ENCODE data around the gene TMEM131L.
"Not testable (repeated sequence)": the region's sequence is repeated elsewhere in the genome, so short reads cannot be mapped to it uniquely, and the experiment has no call there.

Gene TMEM131L

GRCh38 chr4:153591441-153591840 is 125.3 kb downstream of the TMEM131L start:
- no peak for DNase-seq

- DNase-seq = no peak
These were observed 125.9 kb downstream of the TMEM131L start for GRCh38 chr4:153592064-153592463.

DNA sequence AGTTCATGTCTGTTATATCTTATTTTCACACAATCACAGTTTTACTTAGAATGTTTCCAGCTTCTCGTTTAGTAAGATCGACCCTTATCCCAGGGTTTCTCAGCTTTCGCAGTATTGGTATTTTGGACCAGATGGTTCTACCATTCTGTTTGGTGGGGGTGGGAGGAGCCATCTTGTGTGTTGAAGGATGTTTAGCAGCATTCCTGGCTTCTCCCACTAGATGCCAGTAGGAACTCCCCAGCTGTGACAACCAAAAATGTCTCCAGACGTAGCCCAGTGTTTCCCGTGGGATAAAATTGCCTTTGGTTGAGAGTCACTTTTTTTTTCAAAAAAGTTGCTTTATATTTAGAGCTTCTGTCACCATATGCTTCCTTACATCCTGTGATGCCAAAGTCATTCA is 127.0 kb downstream of the TMEM131L start:
- DNase-seq = no peak

DNA sequence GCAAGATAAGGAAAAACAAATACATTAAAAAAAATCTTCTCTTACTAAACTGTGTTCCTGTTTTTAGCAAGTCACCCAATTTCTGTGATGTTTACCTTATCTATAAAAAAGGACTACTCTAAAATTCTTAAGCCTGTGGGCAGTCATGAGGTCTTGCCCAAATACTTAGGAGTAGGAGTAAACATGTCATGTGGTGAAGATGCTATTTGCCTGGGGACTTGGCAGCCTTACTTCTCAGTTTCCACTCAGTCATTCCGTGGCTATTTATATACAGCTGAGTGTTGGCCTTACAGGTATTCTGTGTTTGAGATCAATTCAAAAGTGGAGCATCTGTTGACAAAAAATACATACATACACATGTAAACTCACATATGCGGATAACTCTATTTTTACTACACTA is 128.1 kb downstream of the TMEM131L start:
- DNase-seq = no peak

DNA sequence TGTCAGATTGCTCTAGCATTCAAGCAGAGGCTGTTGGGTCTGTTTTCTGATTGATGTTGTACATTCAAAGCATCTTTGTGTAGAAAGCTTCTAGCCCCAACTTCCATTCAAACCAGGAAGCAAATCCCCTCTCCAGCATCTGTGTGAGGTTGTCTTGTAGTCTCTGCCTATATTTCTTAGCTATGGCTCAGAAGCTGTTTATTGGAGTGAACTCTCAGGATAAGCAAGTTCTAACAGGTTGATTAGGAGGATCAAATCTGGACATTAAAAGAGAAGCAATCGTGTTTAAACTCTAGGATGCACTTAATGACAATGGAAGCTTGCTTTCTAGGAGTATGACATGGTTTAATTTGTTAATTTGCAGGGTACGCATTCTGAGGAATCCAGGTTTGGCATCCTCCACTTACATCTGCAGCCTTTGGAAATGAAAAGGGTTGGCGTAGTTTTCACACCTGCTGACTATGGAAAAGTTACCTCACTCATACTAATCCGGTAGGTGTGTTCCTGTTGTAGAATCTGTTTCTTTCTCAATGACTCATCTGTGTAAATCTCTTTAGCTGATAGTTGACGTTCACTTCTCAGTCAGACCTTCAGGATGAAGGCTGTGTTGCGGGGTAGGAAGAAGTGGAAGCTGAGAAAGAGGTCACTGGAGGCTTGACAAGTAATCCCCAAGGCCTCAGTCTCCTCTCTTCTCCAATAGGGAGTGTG is 129.9 kb downstream of the TMEM131L start:
- DNase-seq = no peak

- no peak for DNase-seq
These were observed 136.6 kb downstream of the TMEM131L start for GRCh38 chr4:153602758-153603157.

DNA sequence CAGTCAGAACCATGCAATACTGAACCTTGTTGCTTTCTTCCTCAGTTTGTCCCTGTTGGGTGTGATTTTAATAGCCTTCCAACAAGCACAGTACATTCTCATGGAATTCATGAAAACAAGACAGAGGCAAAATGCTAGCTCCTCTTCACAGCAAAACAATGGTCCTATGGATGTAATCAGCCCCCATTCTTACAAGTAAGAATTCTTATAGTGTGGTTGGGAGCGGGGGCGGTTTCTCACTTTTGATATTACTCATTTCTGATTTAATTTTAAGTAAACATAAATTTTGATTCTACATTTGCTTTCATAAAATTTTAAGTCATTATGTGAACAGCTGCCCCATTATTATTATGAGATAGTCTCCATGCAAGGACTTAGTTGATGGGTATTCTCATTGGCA is 137.1 kb downstream of the TMEM131L start:
- DNase-seq = no peak

- DNase-seq = no peak
These were observed 137.7 kb downstream of the TMEM131L start for GRCh38 chr4:153603835-153604234.

DNA sequence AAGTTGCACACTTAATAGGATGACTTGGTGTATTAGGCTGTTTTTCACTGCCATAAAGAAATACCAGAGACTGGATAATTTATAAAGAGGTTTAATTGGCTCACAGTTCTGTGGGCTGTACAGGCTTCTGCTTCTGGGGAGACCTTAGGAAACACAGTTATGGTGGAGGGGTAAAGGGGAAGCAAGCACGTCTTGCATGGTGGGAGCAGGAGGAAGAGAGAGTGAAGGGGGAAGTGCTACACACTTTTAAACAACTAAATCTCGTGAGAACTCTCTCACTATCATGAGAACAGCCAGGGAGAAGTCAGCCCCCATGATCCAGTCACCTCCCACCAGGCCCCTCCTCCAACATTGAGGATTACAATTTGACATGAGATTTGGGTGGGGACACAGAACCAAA is 142.9 kb downstream of the TMEM131L start:
- DNase-seq = not testable (repeated sequence)

GRCh38 chr4:153610623-153611376 is 144.6 kb downstream of the TMEM131L start:
- no peak for DNase-seq

DNA sequence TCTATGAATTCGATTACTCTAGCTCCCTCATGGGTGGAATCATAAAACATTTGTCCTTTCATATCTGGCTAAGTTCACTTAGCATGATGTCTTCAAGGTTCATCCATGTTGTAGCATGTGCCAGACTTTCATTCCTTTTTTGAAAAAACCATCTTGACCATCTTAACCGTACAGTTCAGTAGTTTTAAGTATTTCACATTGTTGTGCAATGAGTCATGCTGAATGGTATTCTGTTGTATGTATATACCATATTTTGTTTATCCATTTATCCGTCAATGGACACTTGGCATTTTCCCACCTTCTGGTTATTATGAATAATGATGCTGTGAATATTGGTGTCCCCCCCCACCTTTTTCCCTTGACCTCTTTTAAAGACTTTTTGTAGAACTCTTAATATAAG is 145.5 kb downstream of the TMEM131L start:
- no peak for DNase-seq

- DNase-seq = no peak
These were observed 146.7 kb downstream of the TMEM131L start for GRCh38 chr4:153612878-153613277.

DNA sequence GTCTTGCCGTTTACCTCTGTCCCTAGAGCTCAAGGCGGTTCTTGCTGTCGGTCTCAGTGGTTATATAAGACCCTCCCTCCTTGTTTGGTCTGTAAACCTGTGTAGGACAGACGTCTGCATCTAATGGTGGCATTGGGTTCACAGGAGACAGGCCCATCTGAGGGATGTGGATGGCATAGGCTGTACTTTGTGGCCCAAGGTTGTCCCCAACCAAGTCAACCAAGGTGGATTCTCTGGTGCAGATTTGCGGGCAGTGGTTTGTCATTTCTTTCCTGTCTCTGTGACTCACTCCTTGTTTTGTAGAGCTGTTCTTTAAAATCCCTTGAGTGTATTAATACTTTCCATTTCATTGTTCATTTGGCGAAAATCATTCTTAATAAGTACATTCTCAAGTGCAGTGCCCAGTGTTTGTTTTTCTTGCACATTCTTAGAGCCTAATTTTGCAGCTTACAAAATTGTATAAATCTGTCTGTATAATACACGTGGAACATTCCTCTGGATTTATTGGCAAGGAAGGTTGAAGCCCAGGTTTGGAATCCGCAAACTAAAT is 149.9 kb downstream of the TMEM131L start:
- no peak for DNase-seq

DNA sequence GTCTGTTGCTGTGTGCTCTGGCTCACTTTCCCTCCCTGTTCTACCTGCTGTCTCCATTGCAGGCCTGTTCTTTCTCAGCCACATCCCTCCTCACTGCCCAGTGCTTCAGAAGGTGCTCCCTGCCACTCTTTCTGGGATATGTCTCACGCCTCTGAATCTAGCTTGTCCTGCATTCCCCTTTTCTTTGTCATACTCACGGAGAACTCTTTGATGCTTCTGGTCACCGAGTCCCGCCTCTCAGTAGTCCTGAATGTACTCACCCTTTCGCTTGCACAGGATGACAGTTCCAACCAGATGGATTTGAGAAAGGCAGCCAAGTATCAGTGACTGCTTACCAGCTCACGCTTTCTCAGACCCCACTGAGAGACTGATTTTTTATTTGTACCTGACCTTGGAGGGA is 152.7 kb downstream of the TMEM131L start:
- DNase-seq = no peak

DNA sequence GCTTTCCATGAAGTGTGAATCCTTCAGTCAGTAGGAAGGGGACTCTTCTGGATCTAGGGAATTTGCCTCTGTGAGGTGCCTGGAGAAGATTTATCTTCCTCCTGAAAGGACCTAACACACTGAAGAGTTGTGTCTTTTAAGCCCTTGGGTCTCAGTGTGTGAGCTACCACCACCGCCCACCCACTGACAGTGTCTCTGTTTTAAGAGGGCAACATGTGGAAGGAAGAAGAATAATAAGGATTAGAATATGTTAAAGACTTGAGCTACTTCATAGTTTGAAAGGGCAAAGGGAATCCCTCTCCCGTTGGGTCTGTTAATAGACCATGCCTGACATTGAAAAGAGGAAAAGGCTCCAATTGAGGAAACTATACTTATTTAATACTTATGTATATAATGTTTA is 153.7 kb downstream of the TMEM131L start:
- DNase-seq = no peak

DNA sequence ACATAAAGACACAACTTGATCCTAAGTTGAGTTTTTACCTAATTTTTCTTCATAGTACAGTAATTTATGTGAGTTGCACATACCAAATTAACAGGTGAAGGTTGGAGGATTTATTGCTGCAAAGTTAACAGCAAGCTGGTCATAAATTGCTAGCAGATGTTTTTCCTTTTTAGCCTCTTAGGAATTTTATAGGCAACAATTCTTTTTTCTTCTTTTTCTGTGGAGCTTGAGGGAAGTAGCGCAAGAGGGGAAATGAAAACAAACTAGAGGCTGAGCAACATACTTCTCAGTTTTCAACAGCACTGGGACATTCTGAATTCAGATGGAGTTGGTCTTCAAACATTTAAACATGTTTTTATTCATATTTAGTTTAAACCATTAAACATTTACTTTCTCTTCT is 154.2 kb downstream of the TMEM131L start:
- no peak for DNase-seq

DNA sequence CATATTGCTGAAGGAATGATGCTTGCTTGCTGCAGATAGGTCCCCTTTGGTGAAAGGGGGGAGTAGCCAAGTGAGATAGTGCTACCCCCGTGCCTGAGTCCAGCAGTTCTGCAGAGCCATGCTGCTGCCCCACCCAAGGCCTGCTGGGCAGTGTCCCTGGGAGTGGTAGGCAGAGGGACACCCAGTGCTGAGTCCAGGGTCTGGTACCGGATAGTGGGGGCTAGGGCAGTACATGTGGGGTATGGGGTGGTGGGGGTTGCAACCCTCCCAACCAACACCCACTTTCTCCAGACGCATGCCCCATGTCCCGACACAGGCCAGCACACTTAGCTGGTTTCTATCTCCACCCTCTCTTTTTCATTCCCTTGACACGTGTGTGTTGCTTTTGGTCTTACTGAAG is 155.9 kb downstream of the TMEM131L start:
- DNase-seq = no peak

- DNase-seq = no peak
These were observed 156.6 kb downstream of the TMEM131L start for GRCh38 chr4:153622778-153623240.

- no peak for DNase-seq
These were observed 157.3 kb downstream of the TMEM131L start for GRCh38 chr4:153623491-153623890.

DNA sequence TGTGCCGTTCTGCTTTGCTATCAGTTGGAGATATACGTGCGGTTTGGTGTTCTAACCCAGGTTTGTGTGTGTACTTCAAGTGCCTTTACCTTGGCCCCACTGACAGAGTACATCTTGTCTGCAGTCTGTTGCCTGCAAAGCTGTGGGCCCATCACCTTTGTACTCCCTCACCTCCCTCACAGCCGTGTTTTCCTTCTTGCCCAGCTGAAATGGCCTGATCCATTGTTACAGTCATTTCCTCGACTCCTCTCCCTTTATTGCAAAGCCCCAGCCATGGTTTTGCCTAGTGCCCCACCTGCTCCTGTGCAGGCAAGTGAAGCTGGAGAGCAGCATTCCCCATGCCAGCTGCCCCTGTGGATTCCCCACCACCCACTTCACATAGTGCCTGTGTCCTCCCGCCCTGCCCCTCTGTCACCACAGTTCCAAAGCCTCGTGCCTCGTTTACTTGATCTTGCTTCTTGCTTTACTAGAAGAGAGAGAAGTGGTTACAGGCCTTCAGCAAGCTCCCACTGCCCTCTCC is 162.7 kb downstream of the TMEM131L start:
- no peak for DNase-seq

DNA sequence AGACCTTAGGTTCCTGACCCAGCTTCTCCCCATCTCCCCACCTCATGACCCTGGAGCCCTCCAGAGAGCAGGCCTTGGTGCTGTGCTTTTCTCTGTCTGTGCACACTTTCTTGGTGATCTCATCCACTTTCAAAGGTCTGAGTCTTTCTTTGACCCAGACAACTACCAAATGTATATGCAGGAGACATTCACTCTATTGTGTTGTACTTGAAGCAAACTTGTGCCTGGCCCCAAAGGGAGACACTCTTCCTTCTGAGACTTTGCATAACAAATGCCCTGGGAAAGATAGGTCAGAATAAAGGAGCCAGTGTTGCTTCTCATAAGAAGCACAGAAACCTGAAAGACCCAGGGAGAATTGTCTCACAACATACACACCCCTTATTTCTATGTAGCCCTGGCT is 163.6 kb downstream of the TMEM131L start:
- DNase-seq = no peak

GRCh38 chr4:153634738-153635353 is 168.7 kb downstream of the TMEM131L start:
- no peak for DNase-seq

DNA sequence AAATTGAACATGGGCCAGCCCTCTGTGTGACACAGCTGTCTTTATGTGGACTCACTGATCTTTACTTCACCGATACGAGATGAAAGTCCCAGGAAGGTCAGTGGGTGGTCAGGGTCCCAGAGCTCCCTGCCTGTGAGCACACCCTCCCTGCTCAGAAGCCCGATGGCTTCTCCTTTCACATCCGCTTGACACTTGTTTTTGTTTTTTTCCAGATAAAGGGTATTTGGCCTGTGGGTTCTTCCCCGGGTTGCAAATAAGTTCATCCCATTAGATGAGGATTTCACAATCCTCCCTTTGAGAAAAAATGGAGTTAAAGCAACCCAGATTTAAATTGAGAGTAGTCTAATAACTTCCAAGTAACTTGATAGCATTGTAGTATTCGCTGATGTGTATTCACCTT is 169.7 kb downstream of the TMEM131L start:
- no peak for DNase-seq

DNA sequence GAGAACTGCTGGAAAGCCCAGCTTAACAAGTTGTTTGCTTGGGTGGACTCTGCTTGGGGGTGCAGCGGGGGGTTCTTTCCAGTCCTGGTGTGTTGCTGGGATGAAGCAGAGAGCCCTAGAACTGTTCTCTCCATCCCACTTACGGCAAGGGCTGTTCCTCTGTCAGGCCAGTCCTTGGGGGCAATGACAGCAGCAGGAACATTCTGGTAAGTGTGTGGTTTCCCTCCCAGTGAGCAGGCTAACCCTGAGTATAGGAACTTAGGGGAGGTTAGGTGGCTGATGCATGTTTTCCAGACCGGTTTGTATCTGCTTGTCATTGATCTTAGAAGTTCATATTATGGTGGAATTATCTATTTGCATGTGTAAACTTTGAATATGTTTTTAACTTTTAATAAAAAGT is 171.0 kb downstream of the TMEM131L start:
- no peak for DNase-seq

Measured in activated T-cell treated with anti-CD3 and anti-CD28 coated beads for 4 hours (primary cell).